Hematopoietic multipotent progenitor cell treated with erythropoietin and hydrocortisone succinate and interleukin-3 and kit ligand, for 15 days (in vitro differentiated cells): ENCODE measurements around the gene PIK3R5.
"Not testable (repeated sequence)": the region's sequence is repeated elsewhere in the genome, so short reads cannot be mapped to it uniquely, and the experiment has no call there.

Source experiments
- DNase-seq: peaks from one replicate; pipeline ENCODE4 v3.0.0-alpha.2; 2015; ENCODE audit warnings: low spot score

The PIK3R5 gene

DNA sequence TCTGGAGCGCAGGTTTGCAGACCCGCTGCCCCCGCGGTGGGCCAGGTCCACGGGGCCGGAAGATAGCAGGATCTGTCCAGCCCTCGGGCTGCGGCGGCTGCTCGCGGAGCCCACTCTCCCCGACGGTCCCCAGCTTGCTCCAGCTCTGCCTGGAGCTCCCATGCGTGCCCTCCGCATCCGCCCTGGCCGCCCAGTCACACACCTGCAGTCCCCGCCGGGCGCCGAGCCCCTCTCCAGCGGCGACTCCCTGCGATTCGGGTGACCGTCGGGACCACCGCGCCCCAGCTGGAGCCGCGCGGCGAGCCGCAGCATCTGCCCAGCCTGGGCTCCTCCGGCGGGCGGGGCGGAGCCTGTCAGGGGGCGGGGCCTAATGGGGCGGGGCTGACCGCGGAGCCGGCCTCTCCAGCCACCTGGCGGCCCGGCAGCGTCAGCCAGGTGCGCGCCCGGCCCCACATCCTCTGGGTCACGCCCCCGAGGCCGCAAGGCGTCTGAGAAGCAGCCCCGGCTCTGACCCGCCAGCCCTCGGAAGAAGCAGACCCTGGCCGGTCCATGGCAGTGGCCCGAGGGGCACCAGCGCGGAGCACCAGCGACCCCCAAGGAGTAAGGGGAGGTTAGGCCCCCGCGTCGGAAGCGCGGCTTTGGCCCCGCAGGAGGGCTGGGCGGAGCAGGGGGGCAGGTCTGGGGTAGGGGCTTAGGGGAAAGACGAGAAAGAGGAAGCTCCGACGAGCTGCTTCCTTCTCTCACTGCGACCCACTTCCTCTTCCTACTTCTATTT, at the start of gene PIK3R5:
Gene PIK3R5 (minus strand): TSS at position 314 of the 775 bp plus-strand sequence. CDS start 54,213 bp downstream, outside the sequence.
- DNase-seq = no peak

DNA sequence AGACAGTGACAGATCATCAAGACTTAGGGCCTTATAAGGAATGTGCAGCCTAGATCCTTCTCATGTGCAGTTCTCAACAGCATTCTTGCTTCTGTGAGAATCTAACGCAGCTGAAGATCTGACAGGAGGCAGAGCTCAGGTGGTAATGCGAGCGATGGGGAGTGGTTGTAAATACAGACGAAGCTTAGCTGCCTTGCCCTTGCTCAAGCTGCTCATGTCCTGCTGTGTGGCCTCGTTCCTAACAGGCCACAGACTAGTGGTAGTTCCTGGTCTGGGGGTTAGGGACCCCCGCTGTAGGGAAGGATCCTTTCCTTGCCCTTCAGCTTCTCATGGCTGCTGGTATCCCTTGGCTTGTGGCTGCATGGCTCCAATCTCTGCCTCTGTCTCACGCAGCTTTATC, 45.5 kb upstream of the PIK3R5 start:
- DNase-seq = no peak

- DNase-seq = no peak
These were observed 44.2 kb upstream of the PIK3R5 start for GRCh38 chr17:9009737-9010136.

DNA sequence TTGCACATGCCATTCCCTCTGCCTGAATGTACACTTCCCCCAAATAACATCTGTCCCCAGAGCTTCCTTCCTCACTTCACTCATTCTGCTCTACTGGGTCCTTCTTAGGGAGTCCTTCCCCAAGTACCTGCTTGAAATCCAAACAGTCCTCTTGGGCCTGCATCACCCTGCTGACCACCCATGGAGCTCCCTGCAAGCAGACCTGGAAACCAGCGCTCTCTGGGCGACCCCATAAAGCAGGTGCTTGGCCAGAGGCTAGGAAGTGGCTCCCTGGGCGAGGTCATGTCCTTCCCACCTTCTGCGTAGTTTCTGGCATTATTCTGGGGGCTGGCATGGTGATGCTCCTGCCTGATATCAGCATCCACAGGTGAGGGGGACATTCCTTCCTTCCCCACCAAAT, 43.6 kb upstream of the PIK3R5 start:
- no peak for DNase-seq

- DNase-seq = no peak
These were observed 41.7 kb upstream of the PIK3R5 start for GRCh38 chr17:9007052-9007714.

- DNase-seq = no peak
These were observed 40.8 kb upstream of the PIK3R5 start for GRCh38 chr17:9006175-9006767.

DNA sequence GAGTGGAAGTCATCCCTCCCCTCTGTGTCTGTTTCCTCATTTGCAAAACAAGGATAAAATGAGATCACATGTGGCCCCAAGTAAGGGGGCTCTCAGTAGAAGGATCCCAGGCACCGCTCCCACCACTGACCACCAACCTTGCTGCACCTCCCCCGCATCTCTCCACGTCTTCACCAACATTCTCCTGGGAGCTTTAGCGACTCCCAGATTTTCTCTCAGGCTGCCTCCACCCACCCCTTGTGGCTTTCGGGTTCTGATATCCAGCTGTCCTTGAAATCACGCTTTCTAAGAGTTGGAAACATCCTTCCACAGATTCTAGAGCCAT, 39.4 kb upstream of the PIK3R5 start:
- DNase-seq = no peak

DNA sequence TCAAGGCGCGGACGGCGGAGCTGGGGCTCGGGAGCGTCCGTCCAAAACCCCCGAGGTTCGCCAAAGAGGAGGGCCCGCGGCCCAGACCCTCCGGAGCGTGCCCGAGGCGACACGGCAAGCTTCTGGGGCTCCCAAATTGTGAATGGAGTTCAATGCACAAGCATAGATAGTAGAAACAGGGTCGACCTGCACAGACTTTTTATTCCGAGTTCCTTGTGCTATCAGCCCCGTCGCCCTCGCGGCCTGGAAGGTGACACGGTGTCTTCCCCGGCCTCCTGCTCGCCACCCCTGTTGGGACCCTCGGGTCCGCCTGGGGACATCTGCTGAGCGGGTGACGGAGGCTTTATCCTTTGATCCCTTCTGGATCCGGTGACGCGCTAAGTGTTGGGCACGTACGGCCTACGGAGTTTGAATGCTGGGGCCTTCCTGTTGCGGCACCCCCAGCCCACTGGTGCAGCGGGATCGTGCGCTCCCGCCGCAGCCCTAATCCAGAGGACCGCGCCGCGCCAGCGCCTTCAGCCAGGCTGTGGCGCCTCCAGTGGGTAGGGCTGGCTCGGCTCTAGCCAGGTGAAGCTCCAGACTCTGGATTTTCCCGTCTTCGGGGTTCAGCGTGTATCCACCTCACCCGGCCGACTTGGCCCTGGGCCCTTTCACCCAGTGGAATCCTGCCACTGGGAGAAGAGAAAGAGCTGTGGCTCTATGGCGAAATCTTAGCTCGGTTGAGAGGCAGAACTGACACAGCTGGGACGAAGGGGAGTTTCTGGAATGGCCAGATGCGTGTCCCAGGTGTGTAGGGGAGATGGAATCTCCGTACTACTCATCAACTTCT, 38.8 kb upstream of the PIK3R5 start:
- DNase-seq = no peak

- DNase-seq = no peak
These were observed 38.0 kb upstream of the PIK3R5 start for GRCh38 chr17:9003355-9004131.

GRCh38 chr17:9002606-9003354, 37.3 kb upstream of the PIK3R5 start:
- no peak for DNase-seq

DNA sequence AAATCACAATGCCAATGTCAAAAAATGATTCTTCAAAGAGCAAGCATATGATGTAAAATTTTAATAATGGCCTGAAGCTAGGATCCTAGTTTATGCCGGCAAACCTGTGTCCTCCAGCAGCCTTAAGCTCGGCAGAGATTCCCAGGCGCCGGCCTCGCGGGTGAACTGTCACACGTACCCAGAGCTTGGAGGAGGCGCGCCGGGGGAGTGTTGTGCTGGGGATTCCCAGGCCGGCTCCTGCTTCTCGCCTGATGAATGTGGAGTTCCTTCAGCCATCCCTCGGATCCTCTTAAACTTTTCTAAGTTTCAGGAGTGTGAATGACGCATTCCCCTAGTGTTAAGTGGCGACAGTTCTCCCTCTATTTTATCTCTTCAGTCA, 36.7 kb upstream of the PIK3R5 start:
- DNase-seq = no peak

- DNase-seq = no peak
These were observed 36.1 kb upstream of the PIK3R5 start for GRCh38 chr17:9001559-9001958.

GRCh38 chr17:8997994-8998628, 32.6 kb upstream of the PIK3R5 start:
- peak; percentile 52 for DNase-seq

DNA sequence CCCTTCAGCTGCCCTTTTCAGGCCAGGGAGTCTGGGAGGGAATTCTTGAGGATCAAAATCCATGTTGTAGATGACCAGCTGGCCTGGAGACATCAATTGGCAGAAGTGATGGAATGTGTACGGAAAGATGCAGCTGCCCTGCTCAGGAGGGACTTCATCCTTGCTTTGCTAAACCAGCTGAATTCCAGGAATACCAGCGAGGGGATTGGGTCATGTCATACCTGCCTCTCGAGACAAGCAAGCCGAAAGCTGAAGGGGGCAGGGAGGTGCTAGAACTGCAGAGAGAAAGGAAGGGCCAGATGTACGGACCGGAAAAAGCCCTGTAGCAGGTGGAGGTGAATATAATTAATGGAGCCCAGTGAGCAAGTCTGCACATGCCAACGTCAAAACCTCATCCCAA, 30.2 kb upstream of the PIK3R5 start:
- DNase-seq = no peak

- DNase-seq = peak; percentile 6
These were observed 28.8 kb upstream of the PIK3R5 start for GRCh38 chr17:8994319-8994718.

GRCh38 chr17:8991514-8992285, 26.2 kb upstream of the PIK3R5 start:
- peak; percentile 43 for DNase-seq

DNA sequence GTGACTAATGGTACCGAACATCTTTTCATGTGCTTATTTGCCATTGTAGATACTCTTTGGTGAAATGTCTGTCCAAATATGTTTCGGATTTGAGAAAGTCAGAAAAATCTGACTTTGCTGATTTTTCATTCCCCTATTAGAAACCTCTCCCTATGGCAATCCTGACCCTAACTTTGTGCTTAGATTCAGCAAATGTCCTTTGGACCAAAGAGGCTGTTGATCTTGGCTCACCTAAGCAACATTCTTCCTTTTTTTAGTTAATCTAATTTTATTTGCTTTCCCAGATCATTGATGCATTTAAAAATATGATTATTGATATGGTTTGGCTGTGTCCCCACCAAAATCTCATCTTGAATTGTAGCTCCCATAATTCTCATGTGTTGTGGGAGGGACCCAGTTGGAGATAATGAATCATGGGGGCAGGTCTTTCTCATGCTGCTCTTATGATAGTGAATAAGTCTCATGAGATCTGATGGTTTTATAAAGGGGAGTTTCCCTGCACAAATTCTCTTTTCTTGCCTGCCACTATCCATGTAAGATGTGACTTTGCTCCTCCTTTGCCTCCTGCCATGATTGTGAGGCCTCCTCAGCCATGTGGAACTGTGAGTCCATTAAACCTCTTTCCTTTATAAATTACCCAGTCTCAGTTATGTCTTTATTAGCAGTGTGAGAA, 22.9 kb upstream of the PIK3R5 start:
- DNase-seq = not testable (repeated sequence)

GRCh38 chr17:8986295-8986694, 20.8 kb upstream of the PIK3R5 start:
- DNase-seq = no peak

GRCh38 chr17:8985054-8985701, 19.7 kb upstream of the PIK3R5 start:
- no peak for DNase-seq
